IMR-90 (cell line): ENCODE results near the gene FBXW11.

ENCODE experiments used
- BHLHE40 ChIP-seq: fragments of 150-350 bp; IDR thresholded peaks from 2 replicates; pipeline ENCODE4 v1.6.1; 2016; ENCODE audit warnings: mild to moderate bottlenecking, low read depth, low read length
- CEBPB ChIP-seq: IDR thresholded peaks from 2 replicates; pipeline ENCODE4 v1.6.1; 2012; ENCODE audit warnings: low read depth, low read length, improper control_type of control experiment
- CHD1 ChIP-seq: IDR thresholded peaks from 2 replicates; pipeline ENCODE4 v1.6.1; 2012; ENCODE audit warnings: low read depth, low read length, improper control_type of control experiment
- CTCF ChIP-seq: conservative IDR thresholded peaks from 2 replicates; pipeline ENCODE4 v1.5.1; 2012; ENCODE audit warnings: mild to moderate bottlenecking, low read depth, low read length, improper control_type of control experiment
- ELK1 ChIP-seq: fragments of 150-350 bp; IDR thresholded peaks from 2 replicates; pipeline ENCODE4 v1.6.1; 2016; ENCODE audit warnings: low read depth, mild to moderate bottlenecking, low read length, moderate library complexity, borderline replicate concordance
- MAFK ChIP-seq: IDR thresholded peaks from 2 replicates; pipeline ENCODE4 v1.6.1; 2012; ENCODE audit warnings: low read depth, low read length, improper control_type of control experiment
- POLR2A ChIP-seq: IDR thresholded peaks from 2 replicates; pipeline ENCODE4 v1.6.1; 2012; ENCODE audit warnings: mild to moderate bottlenecking, low read depth, low read length
- RAD21 ChIP-seq: IDR thresholded peaks from 2 replicates; pipeline ENCODE4 v1.6.1; 2012; ENCODE audit warnings: low read length, improper control_type of control experiment
- RCOR1 ChIP-seq: IDR thresholded peaks from 2 replicates; pipeline ENCODE4 v1.6.1; 2012; ENCODE audit warnings: mild to moderate bottlenecking, low read length, improper control_type of control experiment; ENCODE audit not compliant: insufficient replicate concordance
- SMC3 ChIP-seq: fragments of 150-350 bp; IDR thresholded peaks from 2 replicates; pipeline ENCODE4 v1.6.1; 2016; ENCODE audit warnings: low read depth, mild to moderate bottlenecking, antibody characterized with exemption, low read length, moderate library complexity
- USF2 ChIP-seq: fragments of 150-350 bp; IDR thresholded peaks from 2 replicates; pipeline ENCODE4 v1.6.1; 2017; ENCODE audit warnings: mild to moderate bottlenecking, antibody characterized with exemption, low read length, low read depth

- TF ChIP-seq CTCF (no peak), RCOR1 (no peak), POLR2A (no peak), USF2 (no peak), SMC3 (no peak), CHD1 (no peak), ELK1 (no peak), CEBPB (no peak), MAFK (no peak), RAD21 (no peak), BHLHE40 (no peak)
These were observed 104.7 kb downstream of the FBXW11 start for GRCh38 chr5:171901764-171902163.
